HepG2 (cell line): ENCODE measurements around the gene WIF1. TPM values are rescaled to one million over a fixed set of nuclear protein-coding genes. Genes with fewer than 3 reads are reported as not detected.

ENCODE experiments used
- ATF1 ChIP-seq: IDR thresholded peaks from 2 replicates; pipeline ENCODE4 v1.6.1; 2016; ENCODE audit warnings: mild to moderate bottlenecking, control low read depth
- DNMT3B ChIP-seq: conservative IDR thresholded peaks from 2 replicates; pipeline ENCODE4 v1.6.1; 2016; ENCODE audit warnings: missing biosample characterization, control low read depth
- EED ChIP-seq: sonication (generic); formaldehyde crosslinking; IDR thresholded peaks from 2 replicates; pipeline ENCODE4 v1.5.0; 2020; ENCODE audit warnings: mild to moderate bottlenecking, missing genetic modification reagents
- HDAC1 ChIP-seq: sonication (generic); formaldehyde crosslinking; IDR thresholded peaks from 2 replicates; pipeline ENCODE4 v1.5.1; 2020; ENCODE audit warnings: mild to moderate bottlenecking, missing genetic modification reagents
- HNRNPLL ChIP-seq: fragments of 200-400 bp; formaldehyde crosslinking; IDR thresholded peaks from 2 replicates; pipeline ENCODE4 v1.6.1; 2017; ENCODE audit warnings: mild to moderate bottlenecking, low read depth, low read length; ENCODE audit not compliant: poor library complexity, severe bottlenecking
- HNRNPUL1 ChIP-seq: fragments of 200-400 bp; formaldehyde crosslinking; IDR thresholded peaks from 2 replicates; pipeline ENCODE4 v1.6.1; 2017; ENCODE audit warnings: low read depth, mild to moderate bottlenecking, low read length, moderate library complexity
- KDM3A ChIP-seq: IDR thresholded peaks from 2 replicates; pipeline ENCODE4 v1.6.1; 2018; ENCODE audit warnings: low read depth, missing compliant biosample characterization
- NAIF1 ChIP-seq: sonication (generic); formaldehyde crosslinking; IDR thresholded peaks from 2 replicates; pipeline ENCODE4 v1.5.0; 2020; ENCODE audit warnings: mild to moderate bottlenecking, missing genetic modification reagents, borderline replicate concordance
- REXO4 ChIP-seq: sonication (generic); formaldehyde crosslinking; IDR thresholded peaks from 2 replicates; pipeline ENCODE4 v1.8.0; 2022; ENCODE audit warnings: missing genetic modification reagents, mild to moderate bottlenecking, borderline replicate concordance
- ZNF20 ChIP-seq: sonication (generic); formaldehyde crosslinking; IDR thresholded peaks from 2 replicates; pipeline ENCODE4 v1.4.0; 2020; ENCODE audit warnings: mild to moderate bottlenecking, moderate library complexity, missing genetic modification reagents
- ZNF589 ChIP-seq: sonication (generic); formaldehyde crosslinking; conservative IDR thresholded peaks from 2 replicates; pipeline ENCODE4 v1.8.0; 2022; ENCODE audit warnings: mild to moderate bottlenecking, moderate library complexity, missing genetic modification reagents
- polyA plus RNA-seq, 8 experiments: library from polyadenylated mRNA; depleted of rRNA in 3 of 8; stranded (reverse) in 7 of 8; unstranded in 1 of 8; fragments of >200 nt; fragmentation: Illumina TruSeq in 4 of 8; extraction: Trizol in 4 of 8; gene quantifications; 2 replicates each; pipeline versions ENCODE4 v1.2.1 to v1.2.3, GENCODE V29; 2011 to 2016; ENCODE audit warnings: low read depth in 4 of 8, missing spikeins in 1 of 8, mixed read lengths in 1 of 8; ENCODE audit not compliant: insufficient read depth in 1 of 8
- total RNA-seq, 5 experiments: library from RNA; depleted of rRNA; stranded (reverse); fragments of >200 nt; fragmentation: Illumina TruSeq; extraction: Trizol; gene quantifications; 2 replicates each; pipeline ENCODE4 v1.2.3, GENCODE V29; 2016; ENCODE audit warnings: low read depth in 1 of 5
- TF ChIP-seq, protein P1 (sequence below): sonication (generic); formaldehyde crosslinking; IDR thresholded peaks from 2 replicates; pipeline ENCODE4 v1.4.0; 2020; ENCODE audit warnings: missing genetic modification reagents, low read depth, mild to moderate bottlenecking, borderline replicate concordance
- TF ChIP-seq, protein P2 (sequence below): conservative IDR thresholded peaks from 2 replicates; pipeline ENCODE4 v1.6.1; 2018; ENCODE audit warnings: missing genetic modification reagents
- TF ChIP-seq, protein P3 (sequence below): sonication (generic); formaldehyde crosslinking; IDR thresholded peaks from 2 replicates; pipeline ENCODE4 v1.4.0; 2020; ENCODE audit warnings: missing genetic modification reagents, mild to moderate bottlenecking, borderline replicate concordance
- TF ChIP-seq, protein P4 (sequence below): sonication (generic); formaldehyde crosslinking; IDR thresholded peaks from 2 replicates; pipeline ENCODE4 v1.4.0; 2020; ENCODE audit warnings: missing genetic modification reagents
- TF ChIP-seq, protein P5 (sequence below): sonication (generic); formaldehyde crosslinking; IDR thresholded peaks from 2 replicates; pipeline ENCODE4 v1.4.0; 2020; ENCODE audit warnings: missing genetic modification reagents
- TF ChIP-seq, protein P6 (sequence below): sonication (generic); formaldehyde crosslinking; IDR thresholded peaks from 2 replicates; pipeline ENCODE4 v1.5.0; 2020; ENCODE audit warnings: mild to moderate bottlenecking, missing genetic modification reagents

Gene WIF1
- total and polyA plus RNA-seq, 2 of the 13 experiments (the other 11 are each of a cell fraction or from before 2014, with no cell fraction given) = not detected

DNA sequence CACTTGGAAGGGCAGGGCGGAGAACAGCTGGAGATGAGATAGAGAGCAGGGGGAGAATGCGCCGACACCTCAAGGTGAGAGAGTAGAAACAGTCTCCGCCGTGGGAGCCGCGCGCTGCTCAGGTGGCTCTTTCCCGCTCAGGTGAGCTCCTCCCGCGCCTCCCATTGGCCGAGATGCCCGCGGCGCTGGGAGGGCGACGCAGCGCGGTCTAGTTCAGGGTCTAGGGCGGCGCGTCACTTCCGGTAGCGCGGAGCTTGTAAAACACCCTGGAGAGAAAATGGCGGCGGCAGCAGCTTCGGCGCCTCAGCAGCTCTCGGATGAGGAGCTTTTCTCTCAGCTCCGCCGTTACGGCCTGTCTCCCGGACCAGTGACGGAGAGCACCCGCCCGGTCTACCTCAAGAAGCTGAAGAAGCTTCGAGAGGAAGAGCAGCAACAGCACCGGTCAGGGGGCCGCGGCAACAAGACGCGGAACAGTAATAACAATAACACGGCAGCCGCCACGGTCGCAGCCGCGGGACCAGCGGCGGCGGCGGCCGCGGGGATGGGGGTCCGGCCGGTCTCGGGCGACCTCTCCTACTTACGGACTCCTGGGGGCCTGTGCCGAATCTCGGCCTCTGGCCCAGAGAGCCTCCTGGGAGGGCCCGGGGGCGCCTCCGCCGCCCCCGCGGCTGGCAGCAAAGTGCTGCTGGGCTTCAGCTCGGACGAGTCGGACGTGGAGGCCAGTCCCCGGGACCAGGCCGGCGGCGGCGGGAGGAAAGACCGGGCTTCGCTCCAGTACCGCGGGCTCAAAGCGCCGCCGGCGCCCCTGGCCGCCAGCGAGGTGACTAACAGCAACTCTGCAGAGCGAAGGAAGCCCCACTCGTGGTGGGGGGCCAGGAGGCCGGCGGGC lies 48.5 kb upstream of the WIF1 start, which contains the start of gene LEMD3 (continued):
- TF ChIP-seq, protein P1, sequence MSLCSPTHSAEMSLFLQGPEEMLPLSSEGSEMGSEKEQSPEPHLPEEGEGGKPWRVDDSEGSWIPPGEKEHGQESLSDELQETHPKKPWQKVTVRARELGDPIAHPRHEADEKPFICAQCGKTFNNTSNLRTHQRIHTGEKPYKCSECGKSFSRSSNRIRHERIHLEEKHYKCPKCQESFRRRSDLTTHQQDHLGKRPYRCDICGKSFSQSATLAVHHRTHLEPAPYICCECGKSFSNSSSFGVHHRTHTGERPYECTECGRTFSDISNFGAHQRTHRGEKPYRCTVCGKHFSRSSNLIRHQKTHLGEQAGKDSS (CRISPR knock-in tag) = peak; percentile 96; the same call in 1 of the 2 replicates
- TF ChIP-seq REXO4 = peak; percentile 96
- TF ChIP-seq, protein P2, sequence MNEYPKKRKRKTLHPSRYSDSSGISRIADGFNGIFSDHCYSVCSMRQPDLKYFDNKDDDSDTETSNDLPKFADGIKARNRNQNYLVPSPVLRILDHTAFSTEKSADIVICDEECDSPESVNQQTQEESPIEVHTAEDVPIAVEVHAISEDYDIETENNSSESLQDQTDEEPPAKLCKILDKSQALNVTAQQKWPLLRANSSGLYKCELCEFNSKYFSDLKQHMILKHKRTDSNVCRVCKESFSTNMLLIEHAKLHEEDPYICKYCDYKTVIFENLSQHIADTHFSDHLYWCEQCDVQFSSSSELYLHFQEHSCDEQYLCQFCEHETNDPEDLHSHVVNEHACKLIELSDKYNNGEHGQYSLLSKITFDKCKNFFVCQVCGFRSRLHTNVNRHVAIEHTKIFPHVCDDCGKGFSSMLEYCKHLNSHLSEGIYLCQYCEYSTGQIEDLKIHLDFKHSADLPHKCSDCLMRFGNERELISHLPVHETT (CRISPR knock-in tag) = peak; percentile 95
- TF ChIP-seq, protein P3, sequence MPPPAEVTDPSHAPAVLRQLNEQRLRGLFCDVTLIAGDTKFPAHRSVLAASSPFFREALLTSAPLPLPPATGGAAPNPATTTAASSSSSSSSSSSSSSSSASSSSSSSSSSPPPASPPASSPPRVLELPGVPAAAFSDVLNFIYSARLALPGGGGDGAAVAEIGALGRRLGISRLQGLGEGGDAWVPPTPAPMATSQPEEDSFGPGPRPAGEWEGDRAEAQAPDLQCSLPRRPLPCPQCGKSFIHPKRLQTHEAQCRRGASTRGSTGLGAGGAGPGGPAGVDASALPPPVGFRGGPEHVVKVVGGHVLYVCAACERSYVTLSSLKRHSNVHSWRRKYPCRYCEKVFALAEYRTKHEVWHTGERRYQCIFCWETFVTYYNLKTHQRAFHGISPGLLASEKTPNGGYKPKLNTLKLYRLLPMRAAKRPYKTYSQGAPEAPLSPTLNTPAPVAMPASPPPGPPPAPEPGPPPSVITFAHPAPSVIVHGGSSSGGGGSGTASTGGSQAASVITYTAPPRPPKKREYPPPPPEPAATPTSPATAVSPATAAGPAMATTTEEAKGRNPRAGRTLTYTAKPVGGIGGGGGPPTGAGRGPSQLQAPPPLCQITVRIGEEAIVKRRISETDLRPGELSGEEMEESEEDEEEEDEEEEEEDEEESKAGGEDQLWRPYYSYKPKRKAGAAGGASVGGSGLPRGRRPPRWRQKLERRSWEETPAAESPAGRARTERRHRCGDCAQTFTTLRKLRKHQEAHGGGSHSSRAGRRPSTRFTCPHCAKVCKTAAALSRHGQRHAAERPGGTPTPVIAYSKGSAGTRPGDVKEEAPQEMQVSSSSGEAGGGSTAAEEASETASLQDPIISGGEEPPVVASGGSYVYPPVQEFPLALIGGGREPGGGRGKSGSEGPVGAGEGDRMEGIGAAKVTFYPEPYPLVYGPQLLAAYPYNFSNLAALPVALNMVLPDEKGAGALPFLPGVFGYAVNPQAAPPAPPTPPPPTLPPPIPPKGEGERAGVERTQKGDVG (CRISPR knock-in tag) = peak; percentile 98
- TF ChIP-seq EED (CRISPR knock-in tag) = peak; percentile 100
- peak; percentile 92 for TF ChIP-seq DNMT3B (CRISPR knock-in tag)
- no peak for TF ChIP-seq HNRNPUL1
- TF ChIP-seq ZNF20 (CRISPR knock-in tag) = peak; percentile 96; the same call in 1 of the 2 replicates
- peak; percentile 89 for TF ChIP-seq ZNF589 (CRISPR knock-in tag)
- TF ChIP-seq, protein P4, sequence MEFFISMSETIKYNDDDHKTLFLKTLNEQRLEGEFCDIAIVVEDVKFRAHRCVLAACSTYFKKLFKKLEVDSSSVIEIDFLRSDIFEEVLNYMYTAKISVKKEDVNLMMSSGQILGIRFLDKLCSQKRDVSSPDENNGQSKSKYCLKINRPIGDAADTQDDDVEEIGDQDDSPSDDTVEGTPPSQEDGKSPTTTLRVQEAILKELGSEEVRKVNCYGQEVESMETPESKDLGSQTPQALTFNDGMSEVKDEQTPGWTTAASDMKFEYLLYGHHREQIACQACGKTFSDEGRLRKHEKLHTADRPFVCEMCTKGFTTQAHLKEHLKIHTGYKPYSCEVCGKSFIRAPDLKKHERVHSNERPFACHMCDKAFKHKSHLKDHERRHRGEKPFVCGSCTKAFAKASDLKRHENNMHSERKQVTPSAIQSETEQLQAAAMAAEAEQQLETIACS (CRISPR knock-in tag) = peak; percentile 48
- peak; percentile 90 for TF ChIP-seq NAIF1 (CRISPR knock-in tag)
- TF ChIP-seq, protein P5, sequence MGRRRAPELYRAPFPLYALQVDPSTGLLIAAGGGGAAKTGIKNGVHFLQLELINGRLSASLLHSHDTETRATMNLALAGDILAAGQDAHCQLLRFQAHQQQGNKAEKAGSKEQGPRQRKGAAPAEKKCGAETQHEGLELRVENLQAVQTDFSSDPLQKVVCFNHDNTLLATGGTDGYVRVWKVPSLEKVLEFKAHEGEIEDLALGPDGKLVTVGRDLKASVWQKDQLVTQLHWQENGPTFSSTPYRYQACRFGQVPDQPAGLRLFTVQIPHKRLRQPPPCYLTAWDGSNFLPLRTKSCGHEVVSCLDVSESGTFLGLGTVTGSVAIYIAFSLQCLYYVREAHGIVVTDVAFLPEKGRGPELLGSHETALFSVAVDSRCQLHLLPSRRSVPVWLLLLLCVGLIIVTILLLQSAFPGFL (CRISPR knock-in tag) = peak; percentile 98
- TF ChIP-seq, protein P6, sequence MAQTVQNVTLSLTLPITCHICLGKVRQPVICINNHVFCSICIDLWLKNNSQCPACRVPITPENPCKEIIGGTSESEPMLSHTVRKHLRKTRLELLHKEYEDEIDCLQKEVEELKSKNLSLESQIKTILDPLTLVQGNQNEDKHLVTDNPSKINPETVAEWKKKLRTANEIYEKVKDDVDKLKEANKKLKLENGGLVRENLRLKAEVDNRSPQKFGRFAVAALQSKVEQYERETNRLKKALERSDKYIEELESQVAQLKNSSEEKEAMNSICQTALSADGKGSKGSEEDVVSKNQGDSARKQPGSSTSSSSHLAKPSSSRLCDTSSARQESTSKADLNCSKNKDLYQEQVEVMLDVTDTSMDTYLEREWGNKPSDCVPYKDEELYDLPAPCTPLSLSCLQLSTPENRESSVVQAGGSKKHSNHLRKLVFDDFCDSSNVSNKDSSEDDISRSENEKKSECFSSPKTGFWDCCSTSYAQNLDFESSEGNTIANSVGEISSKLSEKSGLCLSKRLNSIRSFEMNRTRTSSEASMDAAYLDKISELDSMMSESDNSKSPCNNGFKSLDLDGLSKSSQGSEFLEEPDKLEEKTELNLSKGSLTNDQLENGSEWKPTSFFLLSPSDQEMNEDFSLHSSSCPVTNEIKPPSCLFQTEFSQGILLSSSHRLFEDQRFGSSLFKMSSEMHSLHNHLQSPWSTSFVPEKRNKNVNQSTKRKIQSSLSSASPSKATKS (CRISPR knock-in tag) = peak; percentile 89; the same call in 1 of the 2 replicates
- TF ChIP-seq HNRNPLL = no peak
- peak; percentile 75; the same call in 1 of the 2 replicates for TF ChIP-seq KDM3A (CRISPR knock-in tag)
- TF ChIP-seq HDAC1 (CRISPR knock-in tag) = peak; percentile 73
- peak; percentile 88 for TF ChIP-seq ATF1 (CRISPR knock-in tag)
